Measurements from ENCODE around the gene NXPE2.

NXPE2 gene

GRCh38 chr11:114746013-114746412, 67.7 kb downstream of the NXPE2 start:
- no peak for DNase-seq
